Measurements from ENCODE around the gene MYBPC1.

Gene MYBPC1

GRCh38 chr12:101594700-101595099 lies at the start of gene MYBPC1:
TSS of gene MYBPC1 (plus strand) at chr12:101594971. CDS start at chr12:101595071, 100 bp downstream.
- H3K9me3 ChIP-seq (ENCODE audit: control insufficient read depth, insufficient read depth, low read depth, low read length), result no peaks in the 10 kb centered on the region
- no peak within 1 kb of the TSS for H3K27ac ChIP-seq (ENCODE audit: extremely low read depth, low read depth, low read length)
- TF ChIP-seq ZNF157 (tag by site-specific recombination; IDR thresholded peaks at IDR 0.05) (no peak), ZBTB17 (tag by site-specific recombination; IDR thresholded peaks at IDR 0.05) (peak; percentile 84), ZNF692 (tag by site-specific recombination; IDR thresholded peaks at IDR 0.05) (no peak), ZNF658 (tag by site-specific recombination; IDR thresholded peaks at IDR 0.05) (no peak), PRDM1 (tag by site-specific recombination; IDR thresholded peaks at IDR 0.05) (peak; percentile 38; the same call in 1 of the 2 replicates), ZNF10 (tag by site-specific recombination; IDR thresholded peaks at IDR 0.05) (no peak), REPIN1 (tag by site-specific recombination; IDR thresholded peaks at IDR 0.05; ENCODE audit: low read depth) (no peak), RBAK (tag by site-specific recombination; IDR thresholded peaks at IDR 0.05) (no peak), ZFP37 (tag by site-specific recombination; IDR thresholded peaks at IDR 0.05) (no peak), ZNF548 (tag by site-specific recombination; IDR thresholded peaks at IDR 0.05) (no peak), ZNF214 (tag by site-specific recombination; IDR thresholded peaks at IDR 0.05; ENCODE audit: borderline replicate concordance) (no peak), IKZF3 (tag by site-specific recombination; IDR thresholded peaks at IDR 0.05) (no peak)
- TF ChIP-seq, protein P1, sequence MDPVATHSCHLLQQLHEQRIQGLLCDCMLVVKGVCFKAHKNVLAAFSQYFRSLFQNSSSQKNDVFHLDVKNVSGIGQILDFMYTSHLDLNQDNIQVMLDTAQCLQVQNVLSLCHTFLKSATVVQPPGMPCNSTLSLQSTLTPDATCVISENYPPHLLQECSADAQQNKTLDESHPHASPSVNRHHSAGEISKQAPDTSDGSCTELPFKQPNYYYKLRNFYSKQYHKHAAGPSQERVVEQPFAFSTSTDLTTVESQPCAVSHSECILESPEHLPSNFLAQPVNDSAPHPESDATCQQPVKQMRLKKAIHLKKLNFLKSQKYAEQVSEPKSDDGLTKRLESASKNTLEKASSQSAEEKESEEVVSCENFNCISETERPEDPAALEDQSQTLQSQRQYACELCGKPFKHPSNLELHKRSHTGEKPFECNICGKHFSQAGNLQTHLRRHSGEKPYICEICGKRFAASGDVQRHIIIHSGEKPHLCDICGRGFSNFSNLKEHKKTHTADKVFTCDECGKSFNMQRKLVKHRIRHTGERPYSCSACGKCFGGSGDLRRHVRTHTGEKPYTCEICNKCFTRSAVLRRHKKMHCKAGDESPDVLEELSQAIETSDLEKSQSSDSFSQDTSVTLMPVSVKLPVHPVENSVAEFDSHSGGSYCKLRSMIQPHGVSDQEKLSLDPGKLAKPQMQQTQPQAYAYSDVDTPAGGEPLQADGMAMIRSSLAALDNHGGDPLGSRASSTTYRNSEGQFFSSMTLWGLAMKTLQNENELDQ (tag by site-specific recombination; IDR thresholded peaks at IDR 0.05; ENCODE audit: low read depth), result no peak
- ChIA-PET POLR2A (no interaction called here), CTCF (interaction anchor here (1.7 kb wide), 1 partner anchor 12 kb away, joined by 4 read pairs; no protein-coding TSS in a partner anchor)
- H3K36me3 ChIP-seq (ENCODE audit: control insufficient read depth in 2 of 2, insufficient read depth in 1 of 2, low read length in 2 of 2), result no peaks in the 10 kb centered on the region
- H3K4me1 ChIP-seq (ENCODE audit: control insufficient read depth, insufficient read depth, low read length), result peaks cover 17% of the 10 kb centered on the region
- H3K4me3 ChIP-seq (ENCODE audit: low read depth, low read length), result no peak within 1 kb of the TSS

GRCh38 chr12:101551362-101552114 lies 43.2 kb upstream of the MYBPC1 start:
- H3K27ac ChIP-seq (ENCODE audit: extremely low read depth, low read depth, low read length), result no peak overlapping the region
- TF ChIP-seq ZFP41 (tag by site-specific recombination; IDR thresholded peaks at IDR 0.05; ENCODE audit: borderline replicate concordance), result no peak
- TF ChIP-seq, protein P2, sequence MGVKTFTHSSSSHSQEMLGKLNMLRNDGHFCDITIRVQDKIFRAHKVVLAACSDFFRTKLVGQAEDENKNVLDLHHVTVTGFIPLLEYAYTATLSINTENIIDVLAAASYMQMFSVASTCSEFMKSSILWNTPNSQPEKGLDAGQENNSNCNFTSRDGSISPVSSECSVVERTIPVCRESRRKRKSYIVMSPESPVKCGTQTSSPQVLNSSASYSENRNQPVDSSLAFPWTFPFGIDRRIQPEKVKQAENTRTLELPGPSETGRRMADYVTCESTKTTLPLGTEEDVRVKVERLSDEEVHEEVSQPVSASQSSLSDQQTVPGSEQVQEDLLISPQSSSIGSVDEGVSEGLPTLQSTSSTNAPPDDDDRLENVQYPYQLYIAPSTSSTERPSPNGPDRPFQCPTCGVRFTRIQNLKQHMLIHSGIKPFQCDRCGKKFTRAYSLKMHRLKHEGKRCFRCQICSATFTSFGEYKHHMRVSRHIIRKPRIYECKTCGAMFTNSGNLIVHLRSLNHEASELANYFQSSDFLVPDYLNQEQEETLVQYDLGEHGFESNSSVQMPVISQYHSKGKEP (tag by site-specific recombination; IDR thresholded peaks at IDR 0.05), result no peak
- no peaks in the 10 kb centered on the region for H3K9me3 ChIP-seq (ENCODE audit: control insufficient read depth, insufficient read depth, low read depth, low read length)
- no peaks in the 10 kb centered on the region for H3K4me1 ChIP-seq (ENCODE audit: control insufficient read depth, insufficient read depth, low read length)
- no peak overlapping the region for H3K4me3 ChIP-seq (ENCODE audit: low read depth, low read length)
- ChIA-PET POLR2A (no interaction called here), CTCF (interaction anchor here (0.6 to 0.7 kb wide), 2 partner anchors 674 to 723 kb away, joined by 3 read pairs; no protein-coding TSS in a partner anchor)
- H3K36me3 ChIP-seq (ENCODE audit: control insufficient read depth in 2 of 2, insufficient read depth in 1 of 2, low read length in 2 of 2), result no peaks in the 10 kb centered on the region

- POLR2A ChIA-PET, result interaction anchor here (0.6 kb wide), 1 partner anchor 1285 kb away, joined by 3 read pairs; the partner anchor contains the start of gene SCYL2
- no peaks in the 10 kb centered on the region for H3K36me3 ChIP-seq (ENCODE audit: control insufficient read depth in 2 of 2, insufficient read depth in 1 of 2, low read length in 2 of 2)
- H3K4me3 ChIP-seq (ENCODE audit: low read depth, low read length), result no peak overlapping the region
- CTCF ChIA-PET, result interaction anchor here (0.6 to 0.7 kb wide), 2 partner anchors 673 to 724 kb away, joined by 3 read pairs; no protein-coding TSS in a partner anchor
- no peak overlapping the region for H3K27ac ChIP-seq (ENCODE audit: extremely low read depth, low read depth, low read length)
- TF ChIP-seq ZNF426 (tag by site-specific recombination; IDR thresholded peaks at IDR 0.05), result no peak
- TF ChIP-seq ZNF274 (IDR thresholded peaks at IDR 0.05; ENCODE audit: low read length), result no peak
- no peak for TF ChIP-seq ZNF274 (tag by site-specific recombination; IDR thresholded peaks at IDR 0.05; ENCODE audit: borderline replicate concordance)
- no peak for TF ChIP-seq ZNF48 (tag by site-specific recombination; IDR thresholded peaks at IDR 0.05)
- no peak for TF ChIP-seq ZNF223 (tag by site-specific recombination; IDR thresholded peaks at IDR 0.05)
- no peaks in the 10 kb centered on the region for H3K4me1 ChIP-seq (ENCODE audit: control insufficient read depth, insufficient read depth, low read length)
- H3K9me3 ChIP-seq (ENCODE audit: control insufficient read depth, insufficient read depth, low read depth, low read length), result no peaks in the 10 kb centered on the region
Measured at GRCh38 chr12:101552277-101552676, 42.5 kb upstream of the MYBPC1 start.

Measured in HEK293 (cell line).